Smooth muscle cell of the pulmonary artery (primary cell): ENCODE results near the gene ARHGEF39. TPM values are rescaled to one million over a fixed set of nuclear protein-coding genes. Genes with fewer than 3 reads are reported as not detected.

Source experiments
- total RNA-seq: library from RNA; depleted of rRNA; stranded (reverse); fragments of >200 nt; gene quantifications from 2 replicates; pipeline ENCODE4 v1.2.3, GENCODE V29; 2014

ARHGEF39 gene
- total RNA-seq: 0.26 and 0.83 TPM in 2 replicates

DNA sequence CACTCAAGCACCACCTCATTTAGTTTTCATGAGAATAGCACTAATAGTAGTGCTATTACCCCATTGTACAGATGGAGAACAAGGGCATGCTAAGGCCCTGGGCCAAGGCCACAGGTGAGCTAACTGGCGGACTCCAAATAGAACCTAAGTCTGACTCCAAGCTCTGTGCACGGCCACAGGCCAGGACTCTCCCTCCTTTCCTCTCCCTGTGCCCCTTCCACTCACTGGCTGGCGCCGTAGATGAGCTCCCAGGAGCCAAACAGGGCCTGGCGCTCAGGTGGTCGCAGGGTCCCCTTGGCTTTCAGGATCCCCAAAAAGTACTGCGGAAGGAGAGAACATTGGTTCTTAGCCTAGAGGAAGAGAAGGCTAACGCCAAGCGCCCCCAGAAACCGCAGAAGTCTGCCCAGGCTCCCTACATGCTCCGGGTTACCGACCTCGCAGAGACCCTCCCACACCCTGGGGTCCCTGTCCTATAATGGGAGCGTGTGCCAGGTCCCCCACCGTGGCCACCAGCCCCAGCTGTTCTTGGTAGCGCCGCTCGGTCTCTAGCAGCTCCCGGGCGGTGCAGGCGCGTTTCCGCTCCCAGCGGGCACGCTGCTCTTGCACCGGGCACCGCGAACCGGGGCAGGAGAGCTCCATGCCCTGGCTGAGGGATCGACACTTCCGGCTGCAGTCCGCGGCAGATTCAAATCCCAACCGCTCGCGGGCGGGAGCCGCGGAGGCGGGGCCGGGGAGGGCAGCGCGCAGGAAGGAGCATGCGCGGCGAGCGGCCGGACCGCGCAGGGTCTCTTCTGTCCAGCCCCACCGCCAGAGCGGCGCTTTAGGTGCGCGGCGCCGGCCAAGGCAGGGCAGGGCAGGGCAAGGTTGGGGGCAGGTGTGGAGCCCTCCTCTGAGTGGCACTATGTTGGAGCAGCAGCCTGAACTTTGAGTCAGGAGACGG lies at the start of gene ARHGEF39:
Gene ARHGEF39, minus strand, starts transcription at position 665 of the 940 bp plus-strand sequence. Its CDS starts 26 bp downstream, at position 639.

DNA sequence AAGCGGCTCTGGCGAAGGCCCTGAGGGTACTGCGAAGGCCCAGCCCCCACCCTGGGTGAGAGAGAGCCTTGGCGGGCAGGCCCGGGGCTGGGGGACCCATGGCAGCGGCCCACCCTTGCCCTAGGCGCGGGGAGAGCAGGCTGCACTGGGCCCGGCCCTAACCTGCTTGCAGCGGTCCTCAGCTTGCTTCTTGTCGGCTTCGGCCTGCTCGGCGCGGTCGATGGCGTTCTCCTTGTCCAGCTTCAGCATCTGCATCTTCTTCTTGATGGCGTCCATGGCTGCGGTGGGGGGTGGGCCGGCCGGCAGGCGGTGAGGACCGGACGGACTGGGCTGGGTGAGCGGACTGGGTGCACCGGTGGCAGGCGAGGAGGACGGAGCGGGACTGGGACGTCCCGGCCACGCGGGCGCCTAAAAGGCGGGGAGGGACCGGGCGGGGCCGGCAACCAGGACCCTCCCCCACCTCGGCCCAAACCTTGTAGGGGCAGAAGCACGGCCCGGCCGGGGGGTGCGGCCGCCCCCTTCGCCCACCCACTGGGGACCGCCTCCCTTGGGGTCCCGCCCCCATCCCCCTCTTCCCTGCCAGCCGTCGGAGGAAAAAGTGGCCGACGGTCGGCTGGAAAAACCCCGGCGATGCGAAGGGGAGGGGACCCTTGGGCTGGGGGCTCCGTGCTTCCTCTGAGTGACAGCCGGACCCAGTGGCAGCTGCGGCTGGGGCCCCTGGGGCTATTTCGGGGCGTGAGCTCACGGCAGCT lies 24.7 kb upstream of the ARHGEF39 start, which contains the start of gene TPM2:
Gene TPM2, minus strand, starts transcription at position 384 of the 752 bp plus-strand sequence. Its CDS starts 108 bp downstream, at position 276.

DNA sequence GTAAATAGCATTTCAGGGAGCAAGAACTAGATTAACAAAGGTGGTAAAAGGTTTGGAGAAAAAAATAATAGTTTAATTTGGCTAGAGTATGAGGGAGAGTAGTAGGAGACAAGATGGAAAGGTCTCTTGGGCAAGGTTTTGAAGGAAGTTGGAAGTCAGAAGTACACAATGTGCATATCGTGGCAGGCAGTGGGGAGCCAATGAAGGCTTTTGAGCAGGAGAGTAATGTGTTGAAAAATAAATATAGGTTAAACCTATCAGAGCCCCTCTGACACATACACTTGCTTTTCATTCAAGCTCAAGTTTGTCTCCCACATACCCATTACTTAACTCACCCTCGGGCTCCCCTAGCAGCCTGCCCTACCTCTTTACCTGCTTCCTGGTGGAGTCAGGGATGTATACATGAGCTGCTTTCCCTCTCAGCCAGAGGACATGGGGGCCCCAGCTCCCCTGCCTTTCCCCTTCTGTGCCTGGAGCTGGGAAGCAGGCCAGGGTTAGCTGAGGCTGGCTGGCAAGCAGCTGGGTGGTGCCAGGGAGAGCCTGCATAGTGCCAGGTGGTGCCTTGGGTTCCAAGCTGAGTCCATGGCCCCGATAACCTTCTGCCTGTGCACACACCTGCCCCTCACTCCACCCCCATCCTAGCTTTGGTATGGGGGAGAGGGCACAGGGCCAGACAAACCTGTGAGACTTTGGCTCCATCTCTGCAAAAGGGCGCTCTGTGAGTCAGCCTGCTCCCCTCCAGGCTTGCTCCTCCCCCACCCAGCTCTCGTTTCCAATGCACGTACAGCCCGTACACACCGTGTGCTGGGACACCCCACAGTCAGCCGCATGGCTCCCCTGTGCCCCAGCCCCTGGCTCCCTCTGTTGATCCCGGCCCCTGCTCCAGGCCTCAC lies 8.4 kb upstream of the ARHGEF39 start, which contains the start of gene CA9:
Gene CA9, plus strand, starts transcription at position 797 of the 893 bp plus-strand sequence. Its CDS starts 32 bp downstream, at position 829.

DNA sequence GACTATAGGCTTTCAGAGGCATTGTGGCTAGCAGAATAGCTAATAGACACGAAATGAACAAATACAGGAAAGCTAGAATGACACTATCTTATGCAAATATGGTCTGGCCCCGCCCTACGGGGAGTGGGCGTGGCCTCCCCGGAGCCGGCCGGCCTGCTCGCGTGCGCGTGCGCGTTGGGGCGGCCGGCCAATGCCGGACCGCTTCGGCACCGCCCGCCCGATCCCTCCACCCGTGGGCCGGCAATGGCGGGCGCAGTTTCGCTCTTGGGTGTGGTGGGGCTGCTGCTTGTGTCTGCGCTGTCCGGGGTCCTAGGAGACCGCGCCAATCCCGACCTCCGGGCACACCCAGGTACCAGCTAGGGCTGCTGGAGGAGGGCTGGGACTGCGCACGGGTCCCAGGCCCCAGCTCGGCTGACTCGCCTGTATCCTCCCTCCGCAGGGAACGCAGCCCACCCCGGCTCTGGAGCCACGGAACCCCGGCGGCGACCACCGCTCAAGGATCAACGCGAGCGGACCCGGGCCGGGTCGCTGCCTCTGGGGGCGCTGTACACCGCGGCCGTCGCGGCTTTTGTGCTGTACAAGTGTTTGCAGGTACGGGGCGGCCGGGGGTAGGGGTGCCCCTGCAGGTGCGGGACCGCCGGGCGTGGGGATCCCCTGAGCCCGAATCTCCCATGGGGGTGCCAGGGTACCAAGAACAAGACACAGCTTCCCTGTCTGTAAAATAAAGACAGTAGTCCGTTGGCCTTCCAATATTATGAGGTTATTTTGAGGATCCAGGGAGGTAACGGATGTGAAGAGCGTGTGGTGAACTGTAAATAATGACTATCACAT lies 6.6 kb downstream of the ARHGEF39 start, which contains the start of gene CCDC107:
Gene CCDC107, plus strand, starts transcription at position 156 of the 831 bp plus-strand sequence. Its CDS starts 88 bp downstream, at position 244.

GRCh38 chr9:35657546-35658136 lies 7.4 kb downstream of the ARHGEF39 start, which contains the start of gene RMRP:
TSS of gene RMRP (minus strand) at chr9:35658019.

DNA sequence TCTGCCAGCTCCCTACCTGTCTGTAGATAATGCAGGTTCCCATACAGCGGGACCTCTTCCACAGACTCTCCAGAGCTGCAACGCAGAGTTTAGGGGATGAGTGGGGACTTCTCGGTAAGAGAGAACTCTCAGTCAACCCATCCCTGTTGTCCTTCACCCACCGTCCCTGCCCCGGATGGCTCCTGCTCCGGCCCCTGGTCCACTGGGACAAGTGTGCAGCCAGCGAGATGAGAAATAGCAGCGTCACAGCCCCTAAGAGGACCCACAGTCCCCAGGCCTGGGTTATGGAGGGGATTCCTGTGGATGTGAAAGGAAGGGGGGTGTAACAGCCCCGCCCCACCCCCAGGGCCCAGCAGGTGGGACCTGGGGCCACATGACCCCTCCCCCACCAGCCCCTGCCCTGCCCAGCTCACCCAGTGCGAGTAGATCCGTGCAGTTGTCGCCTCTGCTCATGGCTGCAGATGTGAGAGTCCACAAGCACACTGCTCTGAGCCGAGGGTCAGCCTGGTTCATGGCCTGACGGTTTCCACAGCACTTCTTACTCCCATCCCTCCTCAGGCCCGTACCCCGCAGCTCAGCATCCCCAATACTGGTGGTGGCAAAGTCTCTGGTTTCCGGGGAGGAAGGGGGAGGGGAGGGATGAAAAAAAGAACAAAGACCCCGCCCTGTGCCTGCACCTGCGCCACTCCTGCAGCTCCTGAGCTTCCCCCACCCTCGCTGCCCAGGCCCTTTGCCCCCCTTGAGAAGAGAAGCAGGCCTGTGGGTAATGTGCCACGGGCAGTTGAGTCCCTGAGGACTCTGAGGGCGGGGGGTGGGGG lies 14.4 kb downstream of the ARHGEF39 start, which contains the start of gene SIT1:
Gene SIT1, minus strand, starts transcription at position 591 of the 818 bp plus-strand sequence. Its CDS starts 78 bp downstream, at position 513.

GRCh38 chr9:35618325-35618727 lies 46.7 kb downstream of the ARHGEF39 start, which contains the start of gene CD72:
TSS of gene CD72 (minus strand) at chr9:35618413. CDS start at chr9:35618303, 110 bp downstream.

Other genes with a start within 250 kb of the ARHGEF39 start
- 31.5 and 40.1 TPM in 2 replicates for gene RUSC2, start 175.1 kb downstream of the ARHGEF39 start, total RNA-seq
- 11.5 and 16.1 TPM in 2 replicates for gene TESK1, start 59.9 kb downstream of the ARHGEF39 start, total RNA-seq
- gene CD72, start 46.8 kb downstream of the ARHGEF39 start, total RNA-seq: 0.46 and 0.78 TPM in 2 replicates
- gene SIT1, start 14.3 kb downstream of the ARHGEF39 start, total RNA-seq: 0.07 TPM in 1 of 2 replicates, not detected in the other
- gene RMRP, start 7.2 kb downstream of the ARHGEF39 start, total RNA-seq: 20,891 and 22,749 TPM in 2 replicates
- gene CCDC107, start 6.9 kb downstream of the ARHGEF39 start, total RNA-seq: 15.1 and 17.9 TPM in 2 replicates
- 10.0 and 181 TPM in 2 replicates for gene CA9, start 8.7 kb upstream of the ARHGEF39 start, total RNA-seq
- gene TPM2, start 24.7 kb upstream of the ARHGEF39 start, total RNA-seq: 511 and 885 TPM in 2 replicates
- 616 and 792 TPM in 2 replicates for gene TLN1, start 67.0 kb upstream of the ARHGEF39 start, total RNA-seq
- gene CREB3, start 67.5 kb upstream of the ARHGEF39 start, total RNA-seq: 62.6 and 72.7 TPM in 2 replicates
- 24.0 and 30.9 TPM in 2 replicates for gene GBA2, start 84.0 kb upstream of the ARHGEF39 start, total RNA-seq
- gene RGP1, start 84.1 kb upstream of the ARHGEF39 start, total RNA-seq: 23.0 and 25.0 TPM in 2 replicates
- 0.43 TPM in 1 of 2 replicates, not detected in the other for gene MSMP, start 89.1 kb upstream of the ARHGEF39 start, total RNA-seq
- gene NPR2, start 126.4 kb upstream of the ARHGEF39 start, total RNA-seq: 43.6 and 53.1 TPM in 2 replicates
- 0.91 and 1.3 TPM in 2 replicates for gene SPAG8, start 147.1 kb upstream of the ARHGEF39 start, total RNA-seq
- 11.4 and 11.8 TPM in 2 replicates for gene HINT2, start 149.8 kb upstream of the ARHGEF39 start, total RNA-seq
- gene FAM221B, start 163.5 kb upstream of the ARHGEF39 start, total RNA-seq: not detected in 2 replicates
- gene TMEM8B, start 164.0 kb upstream of the ARHGEF39 start, total RNA-seq: 7.0 and 8.5 TPM in 2 replicates
- not detected in 2 replicates for gene OR13J1, start 205.2 kb upstream of the ARHGEF39 start, total RNA-seq
- gene HRCT1, start 241.0 kb upstream of the ARHGEF39 start, total RNA-seq: 0.39 and 0.59 TPM in 2 replicates
- gene SPAAR, start 244.3 kb upstream of the ARHGEF39 start, total RNA-seq: 0.13 and 0.26 TPM in 2 replicates